Measurements from ENCODE around the gene PHF20. TPM values are rescaled to one million over a fixed set of nuclear protein-coding genes. Genes with fewer than 3 reads are reported as not detected.
A peak's percentile ranks its signal among the peaks of the same experiment; 100 is the strongest.
"Not testable (repeated sequence)": the region's sequence is repeated elsewhere in the genome, so short reads cannot be mapped to it uniquely, and the experiment has no call there.

PHF20 gene
- total RNA-seq, 1 donor from 2014 or later, result 11.4 TPM

DNA sequence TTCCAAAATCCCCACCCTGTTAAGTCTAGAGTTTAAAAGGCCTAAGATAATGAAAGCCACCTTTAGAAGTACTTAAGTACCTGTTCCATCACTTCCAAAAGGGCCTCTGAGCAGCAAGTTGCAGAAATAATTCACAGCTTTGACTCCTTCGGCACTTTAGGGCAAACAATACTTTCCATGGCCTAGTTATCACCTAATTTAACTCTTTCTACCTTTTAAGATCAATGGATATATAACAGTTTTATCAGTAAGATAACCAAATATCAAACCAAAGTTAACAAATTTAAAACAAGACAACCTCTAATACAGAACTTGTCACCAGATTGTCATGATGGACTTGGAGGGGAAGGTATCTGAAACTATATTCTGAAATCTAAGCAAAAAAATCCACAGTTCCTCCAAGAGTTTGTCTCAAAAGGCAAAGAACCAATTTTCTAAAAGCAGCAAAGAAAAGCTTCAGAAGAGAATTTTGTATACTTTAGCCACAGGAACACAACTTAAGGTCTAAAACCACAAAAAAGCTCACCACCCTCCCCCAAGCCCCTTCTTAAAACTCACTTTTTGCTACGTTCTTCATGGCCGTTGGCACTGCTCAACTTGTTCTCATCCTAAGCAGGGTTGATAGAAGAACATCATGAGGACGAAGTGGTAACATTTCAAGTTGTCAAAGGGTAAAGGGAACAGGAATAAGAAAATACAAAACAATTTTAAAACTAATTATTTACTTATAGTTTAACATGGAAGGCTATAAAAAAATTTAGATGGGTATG is 33.2 kb upstream of the PHF20 start:
- DNase-seq (ENCODE audit: low spot score) (no peak), ATAC-seq (no peak)

- DNase-seq (ENCODE audit: low spot score), result no peak
- ATAC-seq, result no peak
These were observed 32.3 kb upstream of the PHF20 start for GRCh38 chr20:35739294-35740163.

DNA sequence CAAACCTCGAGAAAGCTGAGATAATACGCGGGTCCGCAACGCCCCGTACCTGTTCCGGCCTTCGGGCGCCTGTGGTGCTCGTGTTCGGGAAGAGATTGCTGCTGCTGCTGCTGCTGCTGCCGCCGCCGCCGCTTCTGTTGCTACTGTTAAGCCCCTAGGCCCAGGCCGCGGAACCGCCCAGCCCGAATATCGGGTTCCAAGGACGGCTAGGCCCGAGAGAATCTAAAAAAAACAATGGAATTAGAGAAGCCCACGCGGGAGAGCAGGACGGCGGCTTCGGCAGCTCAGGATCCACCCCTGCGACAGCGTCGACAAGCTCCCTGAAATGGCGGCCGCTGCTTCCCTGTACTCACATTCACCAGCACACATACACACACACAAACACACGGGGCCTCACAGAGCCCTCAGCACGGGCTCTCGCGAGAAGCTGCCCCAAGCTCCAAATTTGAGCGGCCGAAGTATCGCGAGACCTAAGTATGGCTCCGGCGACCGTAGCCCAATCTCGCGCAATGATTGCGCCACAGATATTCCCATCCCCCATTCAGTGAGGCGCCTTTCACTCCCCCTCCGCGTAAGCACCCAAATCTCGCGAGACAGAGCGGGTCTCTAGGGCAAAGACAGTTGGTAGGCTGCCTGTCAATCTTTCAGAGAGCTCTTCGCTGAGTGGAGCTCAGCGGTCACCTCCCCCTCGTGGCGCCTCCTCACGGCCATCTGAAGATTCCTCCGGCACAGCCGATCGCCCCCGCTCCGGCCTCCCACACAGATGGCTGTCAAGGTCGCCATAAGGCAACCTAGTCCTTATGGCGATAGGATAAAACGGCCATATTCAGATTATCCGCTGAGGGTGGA is 29.7 kb upstream of the PHF20 start, which contains the start of gene RBM39:
Gene RBM39, minus strand, starts transcription at position 369 of the 849 bp plus-strand sequence. CDS start 1,386 bp downstream, outside the sequence.
- DNase-seq (ENCODE audit: low spot score) (peak; percentile 100), ATAC-seq (peak; percentile 88)

DNA sequence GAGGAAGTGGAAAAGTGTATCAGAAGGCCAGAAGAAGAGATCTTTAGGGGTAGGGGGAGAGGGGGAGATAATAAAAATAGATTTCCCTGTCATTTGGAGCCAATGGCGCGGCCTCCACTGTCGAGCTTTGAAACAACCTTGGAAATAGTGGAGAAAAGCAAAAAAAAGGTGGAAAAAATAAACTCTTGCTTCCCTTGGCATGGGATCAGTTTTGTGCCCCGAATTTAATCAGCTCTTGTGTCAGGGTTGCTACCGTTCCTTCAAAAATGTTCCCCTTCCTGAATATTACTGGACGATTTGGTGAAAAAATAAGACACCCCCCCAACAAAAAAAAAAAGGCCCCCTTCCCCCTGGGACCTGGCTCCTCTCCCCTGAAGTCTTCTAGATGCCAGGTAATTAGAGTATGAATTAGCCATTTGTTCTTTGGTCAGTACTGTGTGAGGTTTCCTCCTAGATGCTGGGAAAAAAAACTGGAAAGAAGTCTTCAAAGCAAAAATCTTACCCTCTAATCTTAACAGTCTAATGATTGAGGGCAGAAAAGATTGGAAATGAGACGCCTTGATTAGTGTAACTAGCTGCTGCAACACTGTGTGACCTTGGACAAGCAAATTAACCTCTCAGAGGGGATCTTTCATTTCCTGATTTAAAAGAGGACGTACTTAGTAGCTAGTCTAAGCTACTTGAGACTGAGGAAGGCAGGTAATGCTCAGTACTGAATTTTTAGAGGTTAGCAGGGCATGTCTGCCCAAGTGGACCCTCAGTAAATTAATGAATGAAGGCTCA is 28.9 kb upstream of the PHF20 start:
- ATAC-seq, result no peak
- no peak for DNase-seq (ENCODE audit: low spot score)

GRCh38 chr20:35743693-35744491 is 27.9 kb upstream of the PHF20 start:
- no peak for ATAC-seq
- DNase-seq (ENCODE audit: low spot score), result no peak

DNA sequence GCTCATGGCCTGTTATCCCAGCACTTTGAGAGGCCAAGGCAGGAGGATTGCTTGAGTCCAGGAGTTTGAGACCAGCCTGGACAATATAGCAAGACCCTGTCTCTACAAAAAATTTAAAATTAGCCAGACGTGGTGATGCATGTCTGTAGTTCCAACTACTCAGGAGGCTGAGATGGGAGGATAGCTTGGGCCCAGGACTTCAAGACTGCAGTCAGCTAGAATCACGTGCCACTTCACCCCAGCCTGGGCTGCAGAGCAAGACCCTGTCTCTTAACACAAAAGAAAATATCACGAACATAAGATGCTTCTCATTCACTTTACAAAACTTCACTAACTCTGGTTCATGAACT is 27.3 kb upstream of the PHF20 start:
- not testable (repeated sequence) for ATAC-seq

DNA sequence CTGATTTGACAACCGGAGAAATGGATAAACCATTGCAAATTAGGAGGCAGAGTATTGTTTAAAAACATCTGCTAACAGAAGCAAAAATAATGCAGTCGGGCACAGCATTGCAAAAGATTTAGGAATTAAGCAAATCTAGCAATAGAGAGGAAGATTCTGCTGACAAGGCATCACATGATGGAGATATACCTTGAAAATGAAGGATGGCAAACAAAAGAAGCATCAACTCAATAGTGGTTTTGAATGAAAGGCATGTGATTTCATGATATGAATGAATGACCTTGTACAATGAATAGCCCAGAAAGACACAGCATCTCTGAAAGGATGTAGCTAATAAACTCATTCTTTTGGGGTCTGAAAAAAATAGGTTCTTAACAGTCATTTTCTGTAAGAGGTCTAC is 21.2 kb upstream of the PHF20 start:
- no peak for ATAC-seq
- no peak for DNase-seq (ENCODE audit: low spot score)

More for the DNA sequence above, 27.3 kb upstream of the PHF20 start:
- DNase-seq (ENCODE audit: low spot score), result not testable (repeated sequence)

DNA sequence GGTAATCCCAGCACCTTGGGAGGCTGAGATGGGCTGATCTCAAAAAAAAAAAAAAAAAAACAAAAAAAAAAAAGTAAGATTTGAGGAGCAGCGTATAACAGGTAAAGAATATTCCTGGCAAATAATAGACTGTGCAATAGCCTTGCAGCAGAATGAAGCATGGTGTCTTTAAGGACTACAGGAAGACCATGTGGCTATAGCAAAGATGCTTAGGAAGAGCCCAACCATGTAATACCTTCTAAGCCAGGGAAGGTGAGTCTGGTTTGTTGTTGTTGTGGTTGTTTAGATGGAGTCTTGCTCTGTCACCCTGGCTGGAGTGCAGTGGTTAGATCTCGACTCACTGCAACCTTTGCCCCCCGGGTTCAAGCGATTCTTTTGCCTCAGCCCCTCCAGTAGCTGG is 15.4 kb upstream of the PHF20 start:
- ATAC-seq, result no peak
- DNase-seq (ENCODE audit: low spot score), result peak; percentile 29

DNA sequence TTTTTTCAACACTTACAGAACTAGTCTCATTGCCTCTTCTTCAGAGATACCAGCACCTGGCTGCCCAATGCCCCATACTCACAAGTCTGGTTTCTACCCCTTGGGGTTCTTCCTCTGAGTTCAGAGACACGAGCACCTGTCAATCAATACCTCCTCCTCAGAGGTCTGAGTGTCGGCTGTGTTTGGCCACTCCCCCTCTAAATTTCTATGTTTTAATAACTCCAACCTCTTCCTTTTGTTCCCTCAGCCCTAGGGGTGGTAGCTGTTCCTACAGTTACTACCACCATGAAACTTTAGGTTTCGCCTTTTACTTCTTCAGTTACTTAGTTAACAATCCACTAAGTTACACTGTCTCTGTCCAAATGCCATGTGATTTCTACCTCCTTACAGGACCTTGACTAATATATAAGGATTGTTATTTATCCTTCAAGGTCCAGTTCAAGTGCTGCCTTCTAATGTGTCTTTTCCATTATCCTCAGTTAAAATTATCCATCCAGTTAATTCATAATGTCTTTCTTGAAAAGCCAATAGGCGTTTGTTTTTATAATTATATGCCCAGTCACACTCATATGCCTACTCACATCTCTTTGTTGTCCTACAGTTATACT is 14.6 kb upstream of the PHF20 start:
- no peak for ATAC-seq
- no peak for DNase-seq (ENCODE audit: low spot score)

GRCh38 chr20:35761548-35761947 is 10.3 kb upstream of the PHF20 start:
- not testable (repeated sequence) for DNase-seq (ENCODE audit: low spot score); ATAC-seq

GRCh38 chr20:35762461-35762860 is 9.4 kb upstream of the PHF20 start:
- DNase-seq (ENCODE audit: low spot score) (no peak), ATAC-seq (no peak)

DNA sequence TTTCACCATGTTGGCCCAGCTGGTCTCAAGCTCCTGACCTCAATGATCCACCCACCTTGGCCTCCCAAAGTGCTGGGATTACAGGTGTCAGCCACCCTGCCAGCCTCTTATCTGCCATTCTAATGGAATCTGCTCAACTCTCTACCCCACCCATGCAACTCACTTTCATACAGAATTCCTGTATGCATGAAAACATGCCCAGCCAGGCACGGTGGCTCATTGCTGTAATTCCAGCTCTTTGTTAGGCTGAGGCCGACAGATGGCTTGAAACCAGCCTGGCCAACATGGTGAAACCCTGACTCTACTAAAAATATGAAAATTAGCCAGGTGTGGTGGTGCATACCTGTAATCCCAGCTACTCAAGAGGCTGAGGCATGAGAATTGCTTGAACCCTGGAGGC is 6.9 kb upstream of the PHF20 start:
- DNase-seq (ENCODE audit: low spot score); ATAC-seq: not testable (repeated sequence)

DNA sequence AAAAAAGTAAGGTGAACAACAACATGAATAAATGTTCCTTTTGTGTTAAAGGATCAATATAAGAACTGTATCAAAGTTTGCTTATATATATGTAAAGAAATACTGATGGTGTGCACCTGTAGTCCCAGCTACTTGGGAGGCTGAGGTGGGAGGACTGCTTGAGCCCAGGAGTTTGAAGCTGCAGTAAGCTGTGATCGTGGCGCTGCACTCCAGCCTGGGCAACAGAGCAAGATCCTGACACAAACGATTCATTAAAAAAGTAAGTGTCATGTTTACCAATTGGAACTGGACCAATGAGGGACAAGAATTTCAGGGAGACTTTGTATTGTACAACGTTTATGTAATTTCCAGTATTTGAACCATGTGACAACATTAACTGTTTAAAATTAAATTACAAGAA is 5.0 kb upstream of the PHF20 start:
- DNase-seq (ENCODE audit: low spot score) (no peak), ATAC-seq (no peak)

GRCh38 chr20:35767683-35768481 is 3.9 kb upstream of the PHF20 start:
- ATAC-seq, result peak; percentile 5

GRCh38 chr20:35768731-35769664 is 2.8 kb upstream of the PHF20 start:
- peak; percentile 45 for ATAC-seq
- peak; percentile 89 for DNase-seq (ENCODE audit: low spot score)

More at GRCh38 chr20:35767683-35768481, 3.9 kb upstream of the PHF20 start:
- DNase-seq (ENCODE audit: low spot score), result peak; percentile 63

DNA sequence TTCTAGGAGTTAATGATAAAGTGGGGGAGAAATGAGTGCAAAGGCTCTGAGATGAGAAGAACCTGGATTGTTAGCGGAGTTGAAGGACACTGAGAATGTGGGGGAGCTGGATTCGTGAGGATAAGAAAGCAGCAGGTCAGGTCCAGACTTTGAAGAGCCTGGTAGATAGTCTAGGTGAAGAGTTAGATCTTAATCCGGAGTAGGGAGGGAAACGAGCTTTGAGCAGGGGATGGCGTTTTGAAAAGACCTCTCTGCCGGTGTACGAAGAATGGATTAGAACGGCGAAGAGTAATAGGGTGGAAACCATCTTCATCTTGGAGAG is 487 bp upstream of the PHF20 start:
- ATAC-seq (no peak), DNase-seq (ENCODE audit: low spot score) (no peak)

DNA sequence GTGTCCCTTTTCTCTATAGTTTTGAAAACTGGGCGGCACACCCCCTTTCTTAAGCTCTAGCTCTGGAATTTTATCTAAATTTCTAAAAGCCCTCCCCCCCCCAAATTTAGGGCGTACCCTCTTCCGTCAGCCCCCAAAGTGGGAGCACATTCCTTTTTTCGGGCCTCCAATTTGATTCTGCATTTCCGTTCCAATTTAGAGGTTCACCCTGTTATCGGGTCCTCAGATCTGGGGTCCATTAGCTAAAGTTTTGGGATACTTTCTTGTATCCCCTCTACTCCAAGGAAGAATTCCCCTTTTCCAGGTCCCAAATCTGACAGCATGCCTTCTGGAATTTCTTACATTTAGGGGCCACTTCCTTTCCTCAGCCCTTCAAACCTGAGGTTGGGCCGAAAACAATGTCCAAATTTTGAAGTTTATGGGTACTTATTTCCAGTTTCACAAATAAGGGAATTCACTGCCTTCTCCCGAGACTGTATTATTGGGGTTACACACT is 796 bp downstream of the PHF20 start:
- ATAC-seq, result no peak
- DNase-seq (ENCODE audit: low spot score), result no peak
